ENCODE measurements around the gene PON2. TPM values are rescaled to one million over a fixed set of nuclear protein-coding genes. Genes with fewer than 3 reads are reported as not detected.
A peak's percentile ranks its signal among the peaks of the same experiment; 100 is the strongest.

The PON2 gene
- total and polyA plus RNA-seq, 10 of the 15 experiments (the other 5 are each of a cell fraction or from before 2014, with no cell fraction given): 22.9 to 127 (median 46.1) TPM

GRCh38 chr7:95471071-95471470 lies 36.2 kb upstream of the PON2 start:
- intact Hi-C loops (cut with micrococcal nuclease; ENCODE audit: unreplicated experiment): loop anchor here (2.0 to 10.0 kb wide), 2 partner anchors 224 to 816 kb away; partner anchors contain the start of gene SGCE
- DNase-seq (ENCODE audit: low read depth, low spot score) (no peak), FAIRE-seq (no peak), ATAC-seq (peak; percentile 24)
- no peak overlapping the region for H3K4me3 ChIP-seq
- H3K9ac ChIP-seq (ENCODE audit: control insufficient read depth, insufficient read depth, low read length): no peak overlapping the region
- H3K27me3 ChIP-seq (replicated peaks in 1 of 2; ENCODE audit: control insufficient read depth in 2 of 2, insufficient read depth in 2 of 2, low read length in 1 of 2): no peaks in the 10 kb centered on the region
- H4K20me1 ChIP-seq (ENCODE audit: control insufficient read depth, insufficient read depth): no peaks in the 10 kb centered on the region
- H3K9me3 ChIP-seq (replicated peaks; ENCODE audit: control insufficient read depth, insufficient read depth, low read length): no peaks in the 10 kb centered on the region
- CTCF ChIA-PET: interaction anchor here (0.6 to 2.9 kb wide), 8 partner anchors 8 to 215 kb away, joined by 3 to 9 read pairs (median 4); partner anchors contain the start of gene PON3
- H3K36me3 ChIP-seq (ENCODE audit: control insufficient read depth in 2 of 2, insufficient read depth in 2 of 2, low read length in 1 of 2): no peaks in the 10 kb centered on the region
- H3K79me2 ChIP-seq (ENCODE audit: control insufficient read depth, insufficient read depth, low read length): no peaks in the 10 kb centered on the region
- no peaks in the 10 kb centered on the region; the same call in 1 of the 2 replicates for H3K4me1 ChIP-seq (ENCODE audit: control insufficient read depth, insufficient read depth, low read length)
- H2AFZ ChIP-seq (ENCODE audit: control insufficient read depth, low read depth, low read length): no peak overlapping the region
- BruUV-seq (replicated peaks): no TSS peak
- 94% methylated on average over 3 of the region's 3 CpGs for WGBS (ENCODE audit: insufficient coverage, insufficient replicate concordance, low lambda C conversion rate, missing lambda C conversion rate)
- SMC1A ChIA-PET (ENCODE audit: uncharacterized antibody, unreplicated experiment): interaction anchor here (0.8 to 14.9 kb wide), 17 partner anchors 9 to 224 kb away, joined by 3 to 203 read pairs (median 4); partner anchors contain the start of genes ASB4 and PON2
- TF ChIP-seq BACH1 (IDR thresholded peaks at IDR 0.05; ENCODE audit: borderline replicate concordance) (no peak), SPI1 (IDR thresholded peaks at IDR 0.05; ENCODE audit: borderline replicate concordance, insufficient read depth, low read depth, low read length) (peak; percentile 9; the same call in 1 of the 2 replicates)
- in situ Hi-C loops (cut with MboI): loop anchor here (10.0 kb wide), 1 partner anchor 276 kb away; no protein-coding TSS in a partner anchor
- no peak overlapping the region for H3K27ac ChIP-seq (ENCODE audit: control insufficient read depth, insufficient read depth)
- RAD21 ChIA-PET (ENCODE audit: unreplicated experiment): interaction anchor here (0.5 to 3.3 kb wide), 9 partner anchors 9 to 224 kb away, joined by 3 to 12 read pairs (median 5); no protein-coding TSS in a partner anchor
- no peak overlapping the region for H3K4me2 ChIP-seq (ENCODE audit: control insufficient read depth, insufficient read depth)
- POLR2A ChIA-PET: interaction anchor here (0.6 to 1.2 kb wide), 5 partner anchors 10 to 1457 kb away, joined by 3 to 8 read pairs (median 3); no protein-coding TSS in a partner anchor

- no peaks in the 10 kb centered on the region for H3K36me3 ChIP-seq (ENCODE audit: control insufficient read depth in 2 of 2, insufficient read depth in 2 of 2, low read length in 1 of 2)
- no peaks in the 10 kb centered on the region for H4K20me1 ChIP-seq (ENCODE audit: control insufficient read depth, insufficient read depth)
- H3K79me2 ChIP-seq (ENCODE audit: control insufficient read depth, insufficient read depth, low read length): no peaks in the 10 kb centered on the region
- intact Hi-C loops (cut with micrococcal nuclease; ENCODE audit: unreplicated experiment): loop anchor here (1.0 to 10.0 kb wide), 4 partner anchors 16 to 816 kb away; partner anchors contain the start of genes PON2 and SGCE
- ATAC-seq: peak; percentile 99
- H3K9ac ChIP-seq (ENCODE audit: control insufficient read depth, insufficient read depth, low read length): no peak overlapping the region
- in situ Hi-C loops (cut with MboI): loop anchor here (10.0 kb wide), 1 partner anchor 276 kb away; no protein-coding TSS in a partner anchor
- no peaks in the 10 kb centered on the region for H3K9me3 ChIP-seq (replicated peaks; ENCODE audit: control insufficient read depth, insufficient read depth, low read length)
- H3K27ac ChIP-seq (ENCODE audit: control insufficient read depth, insufficient read depth): no peak overlapping the region
- ChIA-PET POLR2A (interaction anchor here (0.6 to 0.9 kb wide), 3 partner anchors 32 to 1456 kb away, joined by 3 to 8 read pairs (median 5); no protein-coding TSS in a partner anchor), RAD21 (ENCODE audit: unreplicated experiment) (interaction anchor here (1.0 to 3.3 kb wide), 10 partner anchors 9 to 327 kb away, joined by 3 to 12 read pairs (median 4); no protein-coding TSS in a partner anchor), SMC1A (ENCODE audit: uncharacterized antibody, unreplicated experiment) (interaction anchor here (0.7 to 14.9 kb wide), 19 partner anchors 10 to 264 kb away, joined by 3 to 203 read pairs (median 4); partner anchors contain the start of genes ASB4 and PON2), CTCF (interaction anchor here (0.8 to 2.9 kb wide), 8 partner anchors 9 to 224 kb away, joined by 3 to 9 read pairs (median 4); partner anchors contain the start of gene PON3)
- no peak overlapping the region for H3K4me3 ChIP-seq
- BruUV-seq (replicated peaks): no TSS peak
- FAIRE-seq: peak; percentile 49
- no peak for DNase-seq (ENCODE audit: low read depth, low spot score)
- 18% methylated on average over 3 of the region's 3 CpGs for WGBS (ENCODE audit: insufficient coverage, insufficient replicate concordance, low lambda C conversion rate, missing lambda C conversion rate)
- no peak overlapping the region for H2AFZ ChIP-seq (ENCODE audit: control insufficient read depth, low read depth, low read length)
- H3K27me3 ChIP-seq (replicated peaks in 1 of 2; ENCODE audit: control insufficient read depth in 2 of 2, insufficient read depth in 2 of 2, low read length in 1 of 2): no peaks in the 10 kb centered on the region
- no peak overlapping the region for H3K4me2 ChIP-seq (ENCODE audit: control insufficient read depth, insufficient read depth)
- no peaks in the 10 kb centered on the region; the same call in 1 of the 2 replicates for H3K4me1 ChIP-seq (ENCODE audit: control insufficient read depth, insufficient read depth, low read length)
- TF ChIP-seq IRF4 (IDR thresholded peaks at IDR 0.05; ENCODE audit: low read depth, low read length) (0 out of 2 replicates have a peak, but pooled peaks have one; percentile 29), NRF1 (conservative IDR thresholded peaks at IDR 0.05; ENCODE audit: low read depth, low read length) (no peak), RELB (IDR thresholded peaks at IDR 0.05; ENCODE audit: low read depth) (peak; percentile 79), CEBPZ (IDR thresholded peaks at IDR 0.05; ENCODE audit: low read depth, low read length) (no peak), PAX8 (IDR thresholded peaks at IDR 0.05) (no peak), ZNF24 (IDR thresholded peaks at IDR 0.05) (no peak), BHLHE40 (IDR thresholded peaks at IDR 0.05; ENCODE audit: borderline replicate concordance in 1 of 2, low read depth in 2 of 2, low read length in 1 of 2) (no peak), STAT1 (conservative IDR thresholded peaks at IDR 0.05) (no peak), YY1 (IDR thresholded peaks at IDR 0.05; ENCODE audit: low read depth, low read length) (no peak)
Observed at GRCh38 chr7:95470452-95470851, 35.6 kb upstream of the PON2 start.
